C4-2B (cell line): ENCODE data around the gene SLC9B1.

Source experiments
- CTCF ChIP-seq: fragments of 450-650 bp; conservative IDR thresholded peaks from 2 replicates; pipeline ENCODE4 v1.5.1; 2017; ENCODE audit warnings: mild to moderate bottlenecking
- ZFX ChIP-seq: fragments of 450-650 bp; IDR thresholded peaks from 2 replicates; pipeline ENCODE4 v1.6.1; 2017

- no peak for TF ChIP-seq CTCF
- TF ChIP-seq ZFX: no peak
Measured at GRCh38 chr4:103021120-103021519, 1.6 kb upstream of the SLC9B1 start.
